Mesothelial cell of epicardium (in vitro differentiated cells): ENCODE data around the gene ITCH. TPM values are rescaled to one million over a fixed set of nuclear protein-coding genes. Genes with fewer than 3 reads are reported as not detected.
"Not testable (repeated sequence)": the region's sequence is repeated elsewhere in the genome, so short reads cannot be mapped to it uniquely, and the experiment has no call there.

Experiments
- DNase-seq, 2 experiments: peaks; one replicate each; pipeline ENCODE4 v3.0.0; 2021; ENCODE audit warnings: low spot score in 2 of 2; ENCODE audit not compliant: unreplicated experiment in 2 of 2
- H3K27ac Mint-ChIP-seq: 2 replicates; pipeline ENCODE4 v1.8.0; 2021; ENCODE audit warnings: mixed read lengths
- H3K27me3 Mint-ChIP-seq: 2 replicates; pipeline ENCODE4 v1.8.0; 2021; ENCODE audit warnings: low read depth, mixed read lengths
- H3K36me3 Mint-ChIP-seq: 2 replicates; pipeline ENCODE4 v1.8.0; 2021; ENCODE audit warnings: mixed read lengths
- H3K4me1 Mint-ChIP-seq: 2 replicates; pipeline ENCODE4 v1.8.0; 2021; ENCODE audit warnings: mixed read lengths
- H3K4me3 Mint-ChIP-seq: 2 replicates; pipeline ENCODE4 v1.8.0; 2021; ENCODE audit warnings: mild to moderate bottlenecking, moderate library complexity, mixed read lengths
- H3K9me3 Mint-ChIP-seq: 2 replicates; pipeline ENCODE4 v1.8.0; 2021; ENCODE audit warnings: mixed read lengths
- CTCF ChIP-seq: fragments of 200-600 bp; sonication (generic); IDR thresholded peaks from one replicate; pipeline ENCODE4 v1.5.0; 2021; ENCODE audit warnings: antibody characterized with exemption; ENCODE audit not compliant: unreplicated experiment
- total RNA-seq: library from RNA; stranded (reverse); gene quantifications from 3 replicates; pipeline ENCODE4 v1.2.1, GENCODE V29; 2021

The ITCH gene
- total RNA-seq, 1 donor from 2014 or later = 60.2 TPM

GRCh38 chr20:34410336-34410735 lies 47.3 kb downstream of the ITCH start:
- no peak overlapping the region for H3K4me3 Mint-ChIP-seq
- H3K9me3 Mint-ChIP-seq = no peaks in the 10 kb centered on the region
- no peak for TF ChIP-seq CTCF
- no peak overlapping the region for H3K27ac Mint-ChIP-seq
- H3K4me1 Mint-ChIP-seq = peaks cover 8% of the 10 kb centered on the region
- H3K36me3 Mint-ChIP-seq = peaks cover 27% of the 10 kb centered on the region
- no peak for DNase-seq
- H3K27me3 Mint-ChIP-seq = no peaks in the 10 kb centered on the region

- H3K27me3 Mint-ChIP-seq = no peaks in the 10 kb centered on the region
- DNase-seq = no peak
- no peak overlapping the region for H3K4me3 Mint-ChIP-seq
- H3K27ac Mint-ChIP-seq = no peak overlapping the region
- H3K9me3 Mint-ChIP-seq = no peaks in the 10 kb centered on the region
- peaks cover 34% of the 10 kb centered on the region for H3K36me3 Mint-ChIP-seq
- peaks cover 8% of the 10 kb centered on the region for H3K4me1 Mint-ChIP-seq
- no peak for TF ChIP-seq CTCF
Measured at GRCh38 chr20:34412453-34412852, 49.4 kb downstream of the ITCH start.

- H3K4me1 Mint-ChIP-seq, H3K9me3 Mint-ChIP-seq, H3K27me3 Mint-ChIP-seq, H3K27ac Mint-ChIP-seq, H3K4me3 Mint-ChIP-seq, DNase-seq: not testable (repeated sequence)
- H3K36me3 Mint-ChIP-seq = peaks cover 21% of the 10 kb centered on the region
Measured at GRCh38 chr20:34414525-34414924, 51.5 kb downstream of the ITCH start.

DNA sequence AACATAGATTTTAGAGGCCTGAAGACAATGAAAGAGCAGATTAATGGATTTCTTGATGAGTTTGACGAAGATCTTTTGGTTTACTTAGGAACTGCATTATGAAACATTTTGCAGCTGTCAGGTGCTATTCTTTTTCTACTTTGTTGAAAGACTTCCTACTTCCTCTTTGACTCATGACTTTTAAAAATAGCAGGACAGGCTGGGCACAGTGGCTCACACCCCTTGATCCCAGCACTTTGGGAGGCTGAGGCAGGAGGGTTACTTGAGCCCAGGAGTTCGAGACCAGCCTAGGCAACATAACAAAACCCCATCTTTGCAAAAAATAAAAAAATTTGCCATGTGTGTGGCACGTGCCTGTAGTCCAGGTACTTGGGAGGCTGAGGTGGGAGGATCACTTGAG lies 52.0 kb downstream of the ITCH start:
- TF ChIP-seq CTCF = no peak
- H3K27me3 Mint-ChIP-seq = no peaks in the 10 kb centered on the region
- no peak overlapping the region for H3K27ac Mint-ChIP-seq
- no peak overlapping the region for H3K4me3 Mint-ChIP-seq
- peaks cover 20% of the 10 kb centered on the region for H3K36me3 Mint-ChIP-seq
- peaks cover 8% of the 10 kb centered on the region for H3K4me1 Mint-ChIP-seq
- DNase-seq = no peak
- H3K9me3 Mint-ChIP-seq = no peaks in the 10 kb centered on the region

- TF ChIP-seq CTCF = no peak
- peak overlapping the region; percentile 23 for H3K27ac Mint-ChIP-seq
- no peak for DNase-seq
- H3K9me3 Mint-ChIP-seq = no peaks in the 10 kb centered on the region
- peaks cover 2% of the 10 kb centered on the region for H3K4me1 Mint-ChIP-seq
- no peak overlapping the region for H3K4me3 Mint-ChIP-seq
- peaks cover 42% of the 10 kb centered on the region for H3K36me3 Mint-ChIP-seq
- no peaks in the 10 kb centered on the region for H3K27me3 Mint-ChIP-seq
Measured at GRCh38 chr20:34420146-34420545, 57.1 kb downstream of the ITCH start.

DNA sequence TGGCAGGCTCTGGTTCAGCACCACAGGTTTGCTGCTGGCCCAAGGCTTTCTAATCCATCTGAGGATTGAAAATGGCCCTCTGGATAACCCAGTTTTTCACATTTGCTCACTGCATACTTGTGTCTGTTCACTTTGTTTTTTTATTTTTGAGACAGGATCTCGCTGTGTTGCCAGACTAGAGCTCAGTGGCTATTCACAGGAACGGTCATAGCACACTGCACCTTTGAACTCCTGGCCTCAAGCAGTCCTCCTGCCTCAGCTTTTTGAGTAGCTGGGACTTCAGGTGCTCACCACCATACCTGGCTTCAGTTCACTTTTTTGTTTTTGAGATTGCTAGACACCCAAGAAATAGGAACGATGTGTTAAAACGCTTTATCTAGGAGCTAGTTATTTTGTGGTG lies 57.9 kb downstream of the ITCH start:
- H3K27ac Mint-ChIP-seq = peak overlapping the region; percentile 40
- no peak overlapping the region for H3K4me3 Mint-ChIP-seq
- H3K36me3 Mint-ChIP-seq = peaks cover 43% of the 10 kb centered on the region
- no peak for TF ChIP-seq CTCF
- no peaks in the 10 kb centered on the region for H3K27me3 Mint-ChIP-seq
- H3K4me1 Mint-ChIP-seq = peaks cover 5% of the 10 kb centered on the region
- no peaks in the 10 kb centered on the region for H3K9me3 Mint-ChIP-seq
- DNase-seq = no peak
